HG02678 (cell line): ENCODE measurements around the gene FBXL17.
A peak's percentile ranks its signal among the peaks of the same experiment; 100 is the strongest.

ENCODE experiments used
- ATAC-seq: cut with Tn5 transposase; IDR thresholded peaks from one replicate; pipeline ENCODE4 v1.9.1; 2021; ENCODE audit warnings: mild to moderate bottlenecking, moderate library complexity; ENCODE audit not compliant: unreplicated experiment

FBXL17 gene

DNA sequence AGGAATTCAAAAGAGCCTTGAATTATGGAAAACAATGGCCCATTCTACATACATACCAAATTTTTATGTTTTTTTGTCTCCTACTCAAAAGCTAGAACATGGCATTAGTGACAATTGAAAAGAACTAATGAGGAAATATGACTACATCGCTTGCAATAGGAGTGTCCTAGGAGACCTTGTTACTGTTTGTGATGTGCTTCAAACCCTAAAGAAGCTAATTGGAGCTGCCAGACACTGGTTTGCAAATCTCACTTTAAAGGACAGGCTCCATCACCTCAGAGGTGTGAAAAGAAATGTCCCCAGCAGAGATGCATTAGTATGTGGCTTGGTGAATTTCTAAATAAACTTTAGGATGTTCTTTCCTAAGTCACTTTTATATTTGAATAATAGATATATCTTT is 356.9 kb downstream of the FBXL17 start:
- ATAC-seq: no peak

DNA sequence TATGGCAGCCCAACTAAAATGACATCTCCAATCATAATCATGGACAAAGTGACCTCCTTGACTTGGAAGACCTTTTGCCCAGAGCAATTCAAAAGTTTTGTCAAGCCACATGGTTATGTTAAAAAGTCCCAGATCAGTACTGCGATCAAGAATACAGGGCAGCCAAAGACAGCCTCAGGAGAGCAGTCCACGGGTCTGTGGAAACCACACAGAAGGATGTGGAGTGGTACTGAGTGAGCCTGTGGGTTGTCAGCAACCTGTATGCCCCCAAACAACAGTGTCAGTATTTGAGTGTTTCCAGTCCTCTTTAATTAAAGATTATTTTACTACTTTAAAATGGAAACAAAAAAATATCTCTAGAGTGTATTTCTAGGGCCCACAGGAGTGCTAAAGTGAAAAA is 365.8 kb downstream of the FBXL17 start:
- ATAC-seq: no peak

DNA sequence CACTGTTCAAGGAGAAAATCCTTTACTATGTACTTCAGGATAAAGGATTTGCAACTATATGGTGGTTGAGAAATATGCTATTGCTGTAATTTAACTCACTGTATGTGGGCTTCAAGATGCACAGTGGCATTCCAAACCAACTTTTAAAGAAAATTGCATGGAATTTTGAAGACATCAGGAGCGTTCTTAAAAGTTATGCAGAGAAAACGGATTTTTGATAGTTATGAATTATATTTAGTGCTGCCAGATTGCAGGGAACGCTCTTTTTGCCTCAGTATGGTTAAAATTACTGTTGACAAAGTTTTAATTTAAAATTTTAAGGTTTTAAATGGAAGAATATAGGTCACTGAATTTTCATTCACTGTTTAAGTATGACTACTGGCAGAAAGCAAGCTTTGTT is 375.1 kb downstream of the FBXL17 start:
- ATAC-seq: no peak

DNA sequence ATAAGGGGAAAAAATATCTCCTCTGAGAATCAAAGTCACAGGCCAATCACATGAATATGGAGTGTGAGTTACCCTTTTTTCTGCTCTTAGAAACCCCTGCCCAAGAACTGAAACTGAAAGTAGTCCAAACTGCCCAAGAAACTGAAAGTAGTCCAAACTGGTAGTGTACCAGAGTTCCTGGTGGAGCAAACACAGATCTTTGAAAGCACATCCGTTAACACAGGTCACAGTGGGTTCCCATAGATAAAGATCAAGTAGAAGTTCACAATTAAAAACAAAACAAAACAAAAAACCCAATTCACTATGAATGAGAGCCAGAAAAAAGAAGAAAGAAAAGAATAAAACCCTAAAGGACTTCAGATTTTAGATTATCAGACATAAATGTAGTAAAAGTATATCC is 378.7 kb downstream of the FBXL17 start:
- ATAC-seq: peak; percentile 95

DNA sequence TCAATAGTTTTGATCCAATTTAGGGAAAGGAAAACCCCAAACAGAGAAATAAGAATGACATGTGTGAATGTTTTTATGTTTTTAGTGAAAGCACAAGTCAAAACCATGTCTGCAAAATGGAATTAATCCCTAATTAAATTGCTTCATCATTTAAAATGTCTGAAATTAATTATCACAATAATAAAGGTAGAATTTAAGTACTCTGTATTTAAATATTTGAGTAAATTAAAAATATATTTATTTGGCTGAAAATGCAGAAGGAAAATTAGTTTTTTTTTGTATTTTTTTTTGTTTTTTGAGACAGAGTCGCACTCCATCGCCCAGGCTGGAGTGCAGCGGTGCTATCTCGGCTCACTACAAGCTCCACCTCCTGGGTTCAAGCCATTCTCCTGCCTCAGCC is 380.7 kb downstream of the FBXL17 start:
- no peak for ATAC-seq

DNA sequence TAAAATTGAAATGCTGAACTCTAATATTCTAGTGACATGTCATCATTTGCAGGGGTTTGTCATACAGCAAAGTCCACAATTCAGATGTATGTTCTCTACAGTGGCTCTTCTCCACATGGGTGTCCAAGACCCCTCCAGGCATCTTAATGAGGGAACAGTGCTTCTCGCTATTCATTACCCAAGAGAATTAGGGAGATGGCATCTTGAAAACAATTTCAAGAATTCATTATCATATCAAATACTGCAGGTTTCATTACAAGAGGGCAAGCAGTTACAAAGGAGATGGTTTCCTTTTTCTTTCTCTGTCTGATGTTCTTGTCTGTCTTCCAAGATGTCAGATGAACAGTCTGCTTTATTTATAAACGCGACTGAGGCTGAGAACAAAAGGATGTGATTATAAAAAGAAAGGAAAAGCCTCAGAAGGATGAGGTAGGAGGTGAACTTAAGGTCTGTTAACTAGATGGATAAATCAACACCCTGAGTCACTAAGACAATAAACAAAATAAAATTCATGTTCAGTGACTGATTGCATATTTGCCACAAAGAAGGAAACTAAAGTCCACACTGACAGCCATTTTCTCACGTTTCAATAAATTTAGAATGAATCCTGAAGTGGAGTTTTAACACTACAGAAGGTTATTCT is 384.4 kb downstream of the FBXL17 start:
- ATAC-seq: no peak

DNA sequence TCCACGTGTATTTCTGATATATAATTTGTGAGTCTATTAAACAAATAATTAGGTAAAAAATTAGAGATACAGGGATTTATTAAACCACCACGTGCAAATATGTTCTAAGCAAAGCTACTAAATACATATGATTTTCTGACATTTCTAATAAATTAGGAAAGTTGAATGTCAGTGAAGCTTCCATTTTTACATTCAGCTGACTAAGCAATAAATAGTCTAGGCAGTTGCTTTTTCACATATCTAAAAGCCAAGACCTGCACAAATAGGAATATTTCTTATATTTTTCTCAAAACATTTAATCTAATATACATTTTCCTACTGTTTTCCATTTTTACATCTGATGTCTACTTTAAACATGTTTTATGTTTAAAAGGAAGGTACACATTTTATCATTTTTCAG is 388.6 kb downstream of the FBXL17 start:
- no peak for ATAC-seq

DNA sequence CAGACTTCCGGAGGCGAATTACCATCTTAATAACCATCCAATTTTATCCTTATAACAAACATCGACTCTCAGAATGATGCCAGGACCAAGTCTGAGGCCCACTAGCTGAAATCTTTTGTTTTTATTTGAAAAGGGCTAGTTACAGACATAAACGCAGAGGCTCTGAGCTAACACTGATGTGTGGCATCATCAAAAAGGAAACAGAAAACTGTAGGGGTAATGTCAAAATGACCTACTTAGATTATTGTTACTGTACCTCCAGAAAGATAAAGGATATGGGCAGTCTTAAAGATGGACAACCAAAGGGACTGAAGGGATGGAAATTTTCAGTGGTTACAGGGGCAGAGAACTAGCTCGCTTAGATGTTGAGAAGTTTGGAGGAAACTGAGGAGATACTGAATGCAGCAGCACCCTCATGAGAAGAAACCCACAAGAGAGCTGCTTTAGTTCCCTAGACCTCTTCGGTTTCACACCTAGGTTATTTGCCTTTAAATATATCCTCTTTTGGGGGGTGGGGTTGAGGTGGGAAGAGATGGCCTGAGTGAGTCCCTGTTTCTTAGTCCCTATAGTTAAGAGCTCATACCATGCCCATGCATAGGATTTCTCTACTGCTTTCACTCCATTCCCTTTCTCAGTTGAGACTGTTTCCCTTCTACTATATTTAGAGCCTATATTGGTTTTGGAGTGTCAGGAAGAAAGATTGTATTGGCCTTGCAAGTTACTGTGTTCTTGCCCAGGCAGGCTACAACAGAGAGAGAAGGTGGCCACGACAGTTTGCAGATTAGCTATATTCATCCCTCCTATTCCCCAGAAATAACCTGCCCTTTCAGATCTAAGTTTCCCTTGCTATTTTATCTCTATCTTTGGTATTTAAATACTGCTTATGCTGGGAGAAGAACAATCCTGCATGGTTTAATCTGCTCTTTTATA is 390.8 kb downstream of the FBXL17 start:
- ATAC-seq: no peak

DNA sequence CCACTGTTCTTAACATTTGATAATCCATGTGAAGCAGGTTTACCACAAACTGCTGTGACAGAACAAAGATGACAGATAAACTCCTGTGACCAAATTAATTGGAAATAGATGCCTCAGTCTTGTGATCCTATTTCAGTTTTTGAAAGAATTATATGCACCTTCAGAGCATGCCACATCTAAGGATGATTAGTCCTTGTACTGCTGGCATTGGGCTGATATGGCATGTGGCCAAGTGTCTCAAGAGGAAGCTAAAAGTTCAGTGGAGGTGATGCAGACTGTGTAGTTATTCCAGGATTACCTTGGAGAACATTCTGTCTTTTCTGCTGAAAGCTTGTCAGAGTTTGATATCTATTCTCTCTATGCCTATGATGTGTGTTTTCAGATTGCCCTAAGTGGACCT is 396.8 kb downstream of the FBXL17 start:
- no peak for ATAC-seq

DNA sequence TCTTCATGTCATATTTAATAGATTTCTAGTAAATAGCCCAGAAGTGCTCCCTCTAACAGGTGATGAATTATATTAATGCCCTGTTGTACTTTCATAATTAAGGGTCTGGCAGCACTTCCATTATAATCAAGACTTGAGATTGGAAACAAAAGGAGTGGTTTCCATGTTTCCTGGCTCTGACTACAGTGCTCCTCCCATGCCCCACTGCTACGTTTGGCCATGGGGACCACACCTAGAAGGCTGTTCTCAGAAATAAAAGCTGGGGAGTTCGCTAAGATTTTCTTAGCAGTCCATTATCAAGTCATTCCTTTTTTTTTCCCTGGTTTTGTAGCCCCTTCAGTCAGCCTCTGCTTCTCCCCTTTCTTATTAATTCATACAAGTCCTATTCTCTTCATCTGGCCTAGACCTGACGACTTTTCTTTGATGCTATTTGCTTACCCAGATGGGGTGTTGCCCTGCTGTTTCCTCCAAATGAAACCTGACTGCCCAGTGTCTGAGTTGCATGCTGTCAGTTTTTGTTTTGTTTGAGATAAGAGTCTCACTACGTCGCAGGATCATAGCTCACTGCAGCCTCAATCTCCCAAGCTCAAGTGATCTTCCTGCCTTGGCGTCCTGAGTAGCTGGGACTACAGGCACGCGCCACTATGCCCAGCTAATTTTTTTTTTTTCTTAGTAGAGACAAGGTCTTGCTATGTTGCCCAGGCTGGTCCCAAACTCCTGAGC is 399.0 kb downstream of the FBXL17 start:
- ATAC-seq: no peak

DNA sequence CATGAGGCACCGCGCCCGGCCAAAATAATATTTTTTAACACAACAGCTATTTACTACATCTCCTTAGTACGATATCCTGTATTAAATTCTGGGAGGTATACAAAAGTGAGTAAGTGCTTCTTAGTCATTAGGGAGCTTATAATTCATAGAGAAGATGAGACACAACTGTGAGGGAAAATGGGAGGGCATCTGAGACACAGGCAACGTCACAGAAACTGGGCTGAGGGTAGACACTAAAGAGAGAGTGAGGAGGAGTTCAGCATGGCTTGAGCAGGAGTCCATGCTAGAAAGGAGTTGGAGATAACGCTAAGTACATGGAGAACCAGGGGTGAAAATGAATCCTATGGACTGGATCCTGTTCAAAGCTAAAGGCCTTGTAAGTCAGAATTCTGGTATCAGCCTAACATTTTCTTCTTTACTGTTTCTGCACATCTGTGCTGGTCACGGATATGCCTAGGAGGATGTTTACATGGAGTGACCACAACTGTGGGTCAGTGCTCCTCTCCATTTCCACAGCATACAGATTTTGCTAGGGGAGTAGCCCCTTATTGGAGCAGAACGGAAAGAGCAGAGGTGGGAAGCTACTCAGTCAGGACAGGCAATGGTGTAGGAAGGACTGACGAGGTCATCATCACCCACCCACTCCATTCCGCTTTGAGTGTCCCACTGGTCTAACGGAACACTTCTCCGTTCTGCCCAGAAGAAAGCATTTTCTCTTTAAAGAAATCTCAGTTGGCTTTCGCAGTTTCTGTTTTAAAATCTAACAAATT is 400.8 kb downstream of the FBXL17 start:
- no peak for ATAC-seq

DNA sequence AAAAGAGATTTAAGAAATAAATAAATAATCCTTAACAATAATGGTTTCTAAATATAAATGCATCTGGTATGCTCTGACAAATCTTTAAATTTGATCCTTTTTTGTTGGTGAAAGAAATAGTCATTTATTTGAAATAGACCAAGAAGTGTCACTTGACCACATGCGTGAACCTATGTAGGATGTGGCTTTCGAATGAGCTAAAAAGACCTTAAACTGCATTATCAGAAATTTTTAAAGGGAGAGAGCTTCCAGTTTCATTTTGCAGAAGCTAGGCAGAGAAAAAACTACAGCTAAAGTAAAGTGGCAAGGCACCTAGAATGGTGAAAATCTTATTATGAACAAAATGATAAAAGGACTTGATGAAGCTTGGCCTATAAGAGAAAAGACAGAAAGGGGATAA is 402.0 kb downstream of the FBXL17 start:
- ATAC-seq: no peak

DNA sequence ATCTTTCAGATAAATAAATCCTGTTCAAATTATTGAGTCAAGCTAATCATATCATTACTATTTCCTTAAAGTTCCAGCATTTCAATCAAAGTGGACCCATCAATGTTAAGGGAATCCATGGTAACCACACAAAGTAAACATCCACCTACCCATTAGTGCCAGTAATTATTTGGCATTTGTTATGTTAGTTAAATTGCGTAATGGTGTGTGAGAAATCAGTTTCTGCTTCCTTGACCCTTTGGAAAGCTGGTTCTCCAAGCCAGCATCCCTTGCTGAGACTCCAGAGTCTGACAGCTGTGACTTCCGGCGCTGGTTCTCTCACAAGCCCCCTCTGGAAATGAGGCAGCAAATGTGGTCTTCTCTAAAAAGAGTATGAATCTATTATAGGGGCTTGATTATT is 402.6 kb downstream of the FBXL17 start:
- ATAC-seq: no peak

DNA sequence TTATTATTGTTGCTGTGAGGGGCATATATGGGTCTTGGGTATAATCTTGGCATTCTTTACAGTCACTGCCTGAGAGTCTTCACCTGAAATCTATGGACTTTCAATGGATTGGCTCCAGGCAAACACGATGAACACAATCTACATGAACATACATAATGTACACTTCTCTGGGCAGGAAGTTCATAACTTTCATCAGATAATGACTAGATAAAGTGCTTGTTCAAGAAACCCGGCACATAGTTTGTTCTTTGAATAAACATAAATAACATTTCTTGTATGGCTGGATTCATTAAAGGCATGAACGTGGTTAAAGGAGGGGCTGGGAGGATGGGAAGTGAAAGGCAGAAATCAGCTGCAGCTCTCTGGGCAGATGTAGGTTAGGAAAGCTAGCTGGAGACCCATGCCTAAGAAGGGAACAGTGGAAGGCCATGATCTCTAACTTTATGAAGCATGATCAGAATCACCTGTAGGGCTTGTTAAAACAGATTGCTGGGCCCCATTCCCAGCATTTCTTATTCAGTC is 404.3 kb downstream of the FBXL17 start:
- no peak for ATAC-seq

DNA sequence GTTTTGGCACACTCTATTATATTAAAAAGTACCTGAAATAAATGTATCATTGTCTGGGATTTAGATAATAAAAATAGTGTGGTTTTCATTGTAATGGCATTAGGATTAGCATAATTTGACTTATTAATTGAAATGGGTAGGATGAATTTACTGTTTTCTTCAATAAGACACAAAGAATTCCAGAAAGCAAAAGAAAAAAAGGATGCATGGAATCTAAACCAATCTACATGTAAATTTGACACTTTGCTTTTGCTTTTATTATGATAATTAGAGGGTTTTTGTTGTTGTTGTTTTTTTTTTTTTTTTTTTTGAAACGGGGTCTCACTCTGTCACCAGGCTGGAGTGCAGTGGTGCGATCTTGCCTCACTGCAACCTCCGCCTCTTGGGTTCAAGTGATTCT is 406.3 kb downstream of the FBXL17 start:
- no peak for ATAC-seq

DNA sequence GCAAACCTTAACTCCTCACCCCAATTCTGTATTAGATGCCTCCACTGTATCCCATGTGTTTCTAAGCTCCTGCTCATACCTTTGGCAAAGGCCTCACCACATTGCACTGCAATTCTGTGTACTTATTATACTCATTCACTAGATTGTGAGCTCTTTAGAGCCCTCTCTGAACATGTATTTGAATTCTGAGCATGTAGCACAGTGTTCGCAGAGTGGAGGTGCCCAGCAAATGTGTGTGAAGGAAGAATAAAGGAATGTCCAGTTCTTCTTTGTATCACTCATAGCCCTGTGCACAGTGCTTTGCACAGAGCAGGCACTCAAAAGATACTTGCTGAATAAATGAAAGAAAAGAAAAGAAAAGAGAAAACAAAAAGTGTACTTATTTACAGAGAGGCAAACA is 410.1 kb downstream of the FBXL17 start:
- ATAC-seq: no peak

DNA sequence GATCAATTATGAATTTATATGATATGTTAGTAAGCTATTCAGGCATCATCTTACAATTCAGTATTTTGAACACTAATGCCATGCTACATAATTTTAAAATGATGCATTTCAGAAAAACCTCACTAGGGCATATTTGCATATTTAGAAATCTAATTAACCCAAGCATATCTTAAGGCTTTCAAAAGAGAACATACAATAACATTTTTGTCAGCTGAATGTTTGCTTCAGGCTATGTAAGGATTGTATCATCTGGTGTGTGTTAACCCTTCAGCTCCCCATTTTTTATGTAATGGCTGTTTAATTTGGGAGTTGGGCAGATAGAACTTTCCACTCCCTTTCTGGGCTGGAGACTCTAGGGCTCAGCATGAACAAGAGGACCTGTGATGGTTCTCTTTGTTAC is 412.1 kb downstream of the FBXL17 start:
- no peak for ATAC-seq

DNA sequence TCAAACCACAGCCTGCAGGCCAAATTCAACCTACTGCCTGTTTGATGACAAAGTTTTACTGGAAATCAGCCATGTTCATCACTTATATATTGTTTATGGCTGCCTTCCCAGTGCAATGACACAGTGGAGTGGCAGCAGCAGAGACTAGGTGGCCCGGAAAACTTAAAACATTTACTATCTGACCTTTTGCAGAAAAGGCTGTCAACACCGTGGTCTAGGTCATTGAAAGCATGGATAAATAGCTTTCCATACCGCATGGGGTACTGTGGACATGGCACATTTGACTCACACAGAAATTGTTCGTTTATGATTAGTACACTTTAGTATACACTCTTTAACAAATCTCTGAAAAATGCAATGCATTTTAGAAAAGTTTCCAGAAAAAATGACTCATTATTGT is 412.9 kb downstream of the FBXL17 start:
- no peak for ATAC-seq

DNA sequence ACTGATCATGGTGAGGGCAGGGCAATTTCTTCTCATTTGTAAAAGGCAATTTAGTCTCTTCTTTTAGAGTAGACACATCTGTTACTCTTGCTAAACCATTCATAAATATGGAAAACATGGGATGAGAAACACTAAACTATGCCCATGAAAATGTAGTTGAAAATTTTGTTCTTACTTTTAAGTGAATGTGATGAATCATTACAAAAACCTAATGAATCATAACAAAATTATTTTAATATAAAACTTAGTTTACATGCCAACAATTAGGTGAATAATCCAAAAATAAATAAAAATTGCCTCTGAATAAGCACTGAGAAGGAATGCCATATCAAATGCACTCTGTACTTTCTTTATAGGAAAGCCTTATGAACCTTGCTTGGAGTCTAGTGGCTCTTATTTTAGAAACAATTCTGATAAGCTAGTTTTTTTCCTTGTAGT is 413.5 kb downstream of the FBXL17 start:
- no peak for ATAC-seq

DNA sequence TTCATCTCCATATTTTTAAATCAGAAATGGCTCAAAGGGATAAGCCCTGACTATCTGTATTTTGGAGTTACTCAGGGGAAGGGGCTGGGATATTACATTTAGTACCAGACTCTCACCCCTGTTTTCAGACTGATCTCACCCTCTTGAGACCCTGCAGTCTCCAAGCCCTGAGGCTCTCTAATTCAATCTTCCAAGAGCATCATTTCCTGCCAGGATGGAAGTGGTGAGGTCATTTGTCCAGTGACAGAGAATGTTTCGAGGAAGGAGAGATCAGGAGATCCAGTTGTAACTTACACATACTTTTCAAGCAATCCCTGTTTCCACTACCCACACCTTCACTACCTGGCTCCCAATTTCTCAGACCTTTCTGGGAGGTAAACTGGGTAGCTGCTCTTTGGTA is 415.7 kb downstream of the FBXL17 start:
- ATAC-seq: no peak

DNA sequence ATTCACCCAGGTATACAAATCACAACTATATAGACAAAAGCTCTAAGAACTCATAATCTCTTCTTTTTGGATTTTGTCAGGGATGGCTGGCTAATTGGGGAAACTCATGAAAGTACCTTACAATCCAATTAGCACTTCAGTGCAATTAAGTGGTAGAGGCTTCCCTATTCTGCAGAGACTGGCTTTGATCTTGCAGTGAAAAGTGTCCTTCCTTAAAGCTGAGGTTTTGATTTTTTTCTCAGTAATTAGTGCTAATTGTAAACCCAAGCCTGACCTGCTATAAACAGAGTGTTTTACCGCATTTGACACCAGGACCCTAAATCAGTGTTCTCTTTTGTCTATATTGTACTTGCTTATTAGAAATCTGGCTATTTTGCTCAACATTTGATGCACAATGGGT is 417.2 kb downstream of the FBXL17 start:
- no peak for ATAC-seq
